GM21381 (cell line): ENCODE measurements around the gene UGCG.
"Not testable (repeated sequence)": the region's sequence is repeated elsewhere in the genome, so short reads cannot be mapped to it uniquely, and the experiment has no call there.

ENCODE experiments used
- ATAC-seq: cut with Tn5 transposase; IDR thresholded peaks from one replicate; pipeline ENCODE4 v1.9.1; 2021; ENCODE audit warnings: mild to moderate bottlenecking, moderate library complexity; ENCODE audit not compliant: unreplicated experiment

The UGCG gene

GRCh38 chr9:111917201-111917600 lies 20.6 kb downstream of the UGCG start:
- no peak for ATAC-seq

- no peak for ATAC-seq
Observed at GRCh38 chr9:111917980-111918379, 21.4 kb downstream of the UGCG start.

GRCh38 chr9:111919875-111920274 lies 23.3 kb downstream of the UGCG start:
- ATAC-seq = no peak

DNA sequence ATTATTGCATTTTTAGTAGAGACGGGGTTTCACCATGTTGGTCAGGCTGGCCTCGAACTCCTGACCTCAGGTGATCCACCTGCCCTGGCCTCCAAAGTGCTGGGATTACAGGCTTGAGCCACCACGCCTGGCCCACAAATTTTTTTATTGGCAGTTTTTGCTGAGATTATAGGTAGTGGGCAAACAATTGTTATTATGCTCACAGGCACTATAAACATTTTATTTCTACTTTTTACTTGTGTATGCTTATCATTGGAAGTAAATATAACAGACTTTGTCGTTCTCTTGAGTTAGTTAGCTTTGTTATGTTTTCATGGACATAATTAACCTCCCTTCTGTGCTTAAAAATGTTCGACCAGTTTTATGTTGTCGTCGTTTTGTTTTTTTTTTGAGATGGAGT lies 23.9 kb downstream of the UGCG start:
- no peak for ATAC-seq

DNA sequence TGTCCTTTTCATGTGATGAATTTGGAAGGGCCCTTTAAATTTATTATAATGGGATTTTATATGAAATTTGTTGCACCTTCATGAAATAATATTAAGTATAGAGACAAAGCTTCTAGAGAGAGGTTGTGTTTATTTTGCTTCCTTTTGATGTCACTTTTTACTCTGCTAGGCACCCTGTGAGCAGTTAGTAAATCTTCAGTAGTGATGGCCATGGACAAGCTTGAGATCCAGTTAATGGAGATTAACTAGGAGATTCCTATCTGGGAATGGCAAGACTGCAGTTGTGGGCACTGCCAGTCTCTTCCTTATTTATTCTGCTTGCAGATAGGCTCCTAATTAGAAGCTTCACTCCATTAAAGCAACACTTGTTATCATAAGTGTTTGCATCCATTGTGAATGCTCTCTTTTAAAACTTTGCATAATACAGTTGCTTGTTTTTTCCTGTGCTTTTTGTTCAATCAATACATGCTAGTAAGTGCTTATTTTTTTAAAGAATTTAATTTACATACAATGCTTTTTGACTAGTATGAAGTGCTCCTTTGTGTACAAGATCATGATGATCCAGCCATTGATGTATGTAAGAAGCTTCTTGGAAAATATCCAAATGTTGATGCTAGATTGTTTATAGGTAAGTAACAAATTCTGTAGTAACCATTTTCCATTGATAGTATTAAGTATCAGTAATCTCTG lies 25.9 kb downstream of the UGCG start:
- ATAC-seq = no peak

- ATAC-seq = no peak
Observed at GRCh38 chr9:111924281-111924680, 27.7 kb downstream of the UGCG start.

DNA sequence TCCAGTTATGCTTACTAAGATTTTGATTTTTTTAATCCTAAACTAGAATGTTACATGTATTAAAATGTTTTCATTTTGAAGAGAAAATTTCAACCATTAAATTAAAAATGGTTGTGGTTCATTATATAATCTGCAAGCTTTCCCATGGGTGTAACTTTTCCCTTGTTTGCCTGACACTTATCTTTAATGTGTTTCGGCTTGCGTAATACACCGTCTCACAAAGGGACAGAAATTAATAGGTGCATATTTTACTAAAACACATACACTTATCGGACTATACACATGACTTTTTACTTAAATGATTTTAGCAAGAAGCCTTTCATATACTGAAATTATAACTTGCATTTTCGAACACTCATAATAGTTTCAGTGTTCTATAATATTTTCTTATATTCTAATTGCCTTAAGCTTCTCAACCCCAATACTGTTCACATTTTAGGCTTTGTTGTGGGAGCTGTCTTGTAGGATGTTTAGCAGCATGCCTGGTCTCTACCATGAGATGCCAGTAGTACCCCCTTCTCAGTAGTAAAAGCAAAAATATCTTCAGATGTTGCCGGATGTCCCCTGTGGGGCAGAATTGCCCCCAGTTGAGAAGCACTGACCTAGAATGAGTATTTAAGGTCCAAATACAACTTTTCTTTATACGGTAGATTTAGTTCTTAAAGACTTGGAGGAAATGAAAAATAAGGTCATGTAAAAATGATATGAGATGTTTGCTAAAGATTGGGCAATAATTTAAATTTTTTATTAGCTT lies 28.6 kb downstream of the UGCG start:
- no peak for ATAC-seq

GRCh38 chr9:111925784-111926183 lies 29.2 kb downstream of the UGCG start:
- ATAC-seq = no peak

- peak; percentile 99 for ATAC-seq
Observed at GRCh38 chr9:111926421-111926875, 29.8 kb downstream of the UGCG start.

GRCh38 chr9:111928359-111928720 lies 31.7 kb downstream of the UGCG start:
- no peak for ATAC-seq

GRCh38 chr9:111934747-111935146 lies 38.1 kb downstream of the UGCG start:
- ATAC-seq = no peak

GRCh38 chr9:111936391-111936790 lies 39.8 kb downstream of the UGCG start:
- no peak for ATAC-seq

GRCh38 chr9:111937301-111937700 lies 40.7 kb downstream of the UGCG start:
- no peak for ATAC-seq

- ATAC-seq = peak; percentile 68
Observed at GRCh38 chr9:111937781-111938426, 41.3 kb downstream of the UGCG start.

DNA sequence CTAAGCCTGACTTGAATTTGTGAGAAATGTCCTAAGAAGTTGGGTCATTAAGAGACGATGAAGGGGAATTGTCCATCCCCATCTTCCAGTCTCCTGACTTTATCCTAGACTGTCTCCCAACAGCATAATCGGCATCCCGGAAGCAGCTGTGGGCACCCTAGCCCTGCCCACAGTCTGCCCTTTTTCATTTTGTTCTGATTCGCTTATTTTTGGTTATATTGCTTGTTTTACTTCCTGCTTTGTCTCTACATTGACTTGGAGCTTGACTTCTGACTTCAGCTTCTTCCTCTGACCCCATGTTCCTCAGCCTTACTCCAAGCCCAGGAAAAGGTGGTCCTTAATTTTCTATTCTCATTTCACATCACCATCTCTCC lies 41.8 kb downstream of the UGCG start:
- peak; percentile 15 for ATAC-seq

GRCh38 chr9:111939322-111939721 lies 42.7 kb downstream of the UGCG start:
- no peak for ATAC-seq

GRCh38 chr9:111940697-111941096 lies 44.1 kb downstream of the UGCG start:
- ATAC-seq = no peak

DNA sequence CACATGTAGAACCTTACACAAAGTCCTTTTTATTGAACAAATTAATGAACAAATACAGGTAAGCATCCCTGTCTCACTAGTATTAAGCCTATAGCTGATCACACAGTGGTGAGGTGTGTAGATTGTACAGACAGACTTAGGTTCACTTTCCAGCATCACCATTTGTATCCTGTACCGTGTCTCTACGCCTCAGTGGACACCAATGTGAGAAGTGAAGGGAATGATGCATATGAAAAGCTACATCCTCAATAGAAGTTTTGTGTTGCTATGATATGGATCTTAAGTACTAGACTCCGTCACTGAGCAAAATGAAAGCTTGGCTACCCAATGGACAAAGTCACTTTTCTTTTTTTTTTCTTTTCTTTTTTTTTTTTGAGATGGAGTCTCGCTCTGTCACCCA lies 46.6 kb downstream of the UGCG start:
- ATAC-seq = no peak

DNA sequence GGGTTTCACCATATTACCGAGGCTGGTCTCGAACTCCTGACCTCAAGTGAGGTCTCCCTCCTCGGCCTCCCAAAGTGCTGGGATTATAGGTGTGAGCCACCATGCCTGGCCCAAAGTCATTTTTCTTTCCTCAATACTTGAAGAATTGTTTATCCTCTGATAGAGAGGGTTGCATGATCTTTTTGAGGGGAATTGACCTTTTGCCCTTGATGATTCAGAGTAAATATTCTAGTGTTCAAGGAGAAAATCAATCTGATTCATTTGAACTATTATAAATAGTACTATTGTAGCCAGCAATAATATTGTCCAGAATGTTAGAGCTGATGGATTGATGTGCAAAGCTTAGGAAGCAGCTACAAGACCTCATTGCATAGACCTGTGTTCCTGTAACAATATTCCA lies 47.1 kb downstream of the UGCG start:
- no peak for ATAC-seq

GRCh38 chr9:111944241-111944866 lies 47.7 kb downstream of the UGCG start:
- no peak for ATAC-seq

DNA sequence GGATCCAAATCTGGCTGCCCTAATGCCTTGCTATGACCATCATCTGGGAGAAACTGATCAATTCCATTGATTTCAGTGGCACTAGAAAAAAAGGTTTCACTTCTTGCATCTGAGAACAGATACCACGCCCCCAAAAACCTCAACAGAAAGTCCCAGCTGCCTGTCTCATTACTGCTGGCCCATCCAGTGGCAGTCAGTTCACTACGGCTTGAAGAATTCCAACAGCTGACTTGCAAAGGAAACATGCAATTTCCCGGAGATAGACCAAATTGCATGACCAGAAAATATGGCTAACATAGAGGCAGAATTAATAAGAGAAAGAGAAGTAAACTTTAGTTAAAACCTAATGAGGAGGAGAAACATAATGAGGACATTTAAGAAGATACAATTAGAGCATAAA lies 48.6 kb downstream of the UGCG start:
- peak; percentile 78 for ATAC-seq

DNA sequence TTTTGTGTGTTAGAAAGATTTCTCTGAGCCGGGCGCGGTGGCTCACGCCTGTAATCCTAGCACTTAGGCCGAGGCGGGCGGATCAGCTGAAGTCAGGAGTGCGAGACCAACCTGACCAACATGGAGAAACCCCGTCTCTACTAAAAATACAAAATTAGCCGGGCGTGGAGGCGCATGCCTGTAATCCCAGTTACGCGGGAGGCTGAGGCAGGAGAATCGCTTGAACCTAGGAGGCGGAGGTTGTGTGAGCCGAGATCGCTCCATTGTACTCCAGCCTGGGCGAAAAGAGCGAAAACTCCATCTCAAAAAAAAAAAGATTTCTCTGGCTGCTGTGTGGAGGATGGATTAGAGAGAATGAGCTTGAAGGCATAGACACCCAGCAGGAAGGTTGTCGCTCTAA lies 51.5 kb downstream of the UGCG start:
- not testable (repeated sequence) for ATAC-seq
